Measurements from ENCODE around the gene TNFAIP2.

TNFAIP2 gene

GRCh38 chr14:103122947-103123633, at the start of gene TNFAIP2:
TSS of gene TNFAIP2 (plus strand) at chr14:103123461. CDS start at chr14:103126458, 2,997 bp downstream.
- H3K27ac ChIP-seq: peak within 1 kb of the TSS; percentile 76 to 94
- H3K4me3 ChIP-seq: peak within 1 kb of the TSS; percentile 78
- no peak for TF ChIP-seq CTCF (IDR thresholded peaks at IDR 0.05)
- no peak for DNase-seq (ENCODE audit: low spot score)

GRCh38 chr14:103073876-103074728, 49.2 kb upstream of the TNFAIP2 start:
- H3K4me3 ChIP-seq: no peak overlapping the region
- peak overlapping the region in 1 of 2 donors; percentile 75 for H3K27ac ChIP-seq
- TF ChIP-seq CTCF (IDR thresholded peaks at IDR 0.05): no peak
- no peak for DNase-seq (ENCODE audit: low spot score)

GRCh38 chr14:103074729-103075367, 48.4 kb upstream of the TNFAIP2 start:
- Histone ChIP-seq H3K4me3 (peak overlapping the region; percentile 66), H3K27ac (peak overlapping the region; percentile 27 to 75)
- TF ChIP-seq CTCF (IDR thresholded peaks at IDR 0.05): no peak
- DNase-seq (ENCODE audit: low spot score): no peak

GRCh38 chr14:103078420-103078749, 44.9 kb upstream of the TNFAIP2 start:
- DNase-seq (ENCODE audit: low spot score): no peak
- TF ChIP-seq CTCF (IDR thresholded peaks at IDR 0.05): peak; percentile 46
- H3K4me3 ChIP-seq: no peak overlapping the region
- H3K27ac ChIP-seq: no peak overlapping the region

- no peak for TF ChIP-seq CTCF (IDR thresholded peaks at IDR 0.05)
- Histone ChIP-seq H3K4me3 (no peak overlapping the region), H3K27ac (no peak overlapping the region)
- DNase-seq (ENCODE audit: low spot score): no peak
These were observed 44.2 kb upstream of the TNFAIP2 start for GRCh38 chr14:103078860-103079587.

- Histone ChIP-seq H3K4me3 (no peak overlapping the region), H3K27ac (no peak overlapping the region)
- TF ChIP-seq CTCF (IDR thresholded peaks at IDR 0.05): no peak
- DNase-seq (ENCODE audit: low spot score): no peak
These were observed 41.3 kb upstream of the TNFAIP2 start for GRCh38 chr14:103081951-103082350.
